Choroid plexus epithelial cell (primary cell): ENCODE data around the gene TRMO.

Source experiments
- DNase-seq: peaks from one replicate; pipeline ENCODE4 v3.0.0-alpha.2; 2010; ENCODE audit warnings: low read depth
- H3K4me3 ChIP-seq: 2 replicates; pipeline ENCODE4 v1.5.1; 2011; ENCODE audit warnings: low read depth, mild to moderate bottlenecking, control low read depth, low read length, moderate library complexity
- CTCF ChIP-seq: conservative IDR thresholded peaks from 2 replicates; pipeline ENCODE4 v1.5.1; 2011; ENCODE audit warnings: low read depth, mild to moderate bottlenecking, control low read depth, inconsistent platforms, low read length, moderate library complexity

The TRMO gene

GRCh38 chr9:97911970-97912369, 10.3 kb downstream of the TRMO start:
- no peak for TF ChIP-seq CTCF

GRCh38 chr9:97911528-97911927, 10.8 kb downstream of the TRMO start:
- no peak overlapping the region for H3K4me3 ChIP-seq
- no peak for TF ChIP-seq CTCF
- DNase-seq: no peak

More at GRCh38 chr9:97911970-97912369, 10.3 kb downstream of the TRMO start:
- no peak overlapping the region for H3K4me3 ChIP-seq
- no peak for DNase-seq

- H3K4me3 ChIP-seq: no peak overlapping the region
- DNase-seq: no peak
- no peak for TF ChIP-seq CTCF
Observed at GRCh38 chr9:97910357-97910756, 11.9 kb downstream of the TRMO start.

DNA sequence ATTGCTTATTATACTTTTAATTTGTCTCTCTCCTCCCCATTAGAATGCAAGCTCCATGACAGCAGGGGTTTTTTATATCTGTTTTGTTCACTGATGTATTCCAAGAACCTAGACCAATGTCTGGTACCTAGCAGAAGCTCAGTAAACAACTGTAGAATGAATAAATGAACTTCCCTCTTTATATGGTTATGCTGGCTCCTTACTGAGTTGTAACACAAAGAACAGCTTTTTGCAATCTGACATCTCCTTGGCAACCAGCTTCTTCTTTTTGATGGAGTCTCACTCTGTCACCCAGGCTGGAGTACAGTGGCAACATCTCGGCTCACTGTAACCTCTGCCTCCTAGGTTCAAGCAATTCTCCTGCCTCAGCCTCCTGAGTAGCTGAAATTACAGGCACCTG, 13.6 kb downstream of the TRMO start:
- no peak for TF ChIP-seq CTCF
- no peak for DNase-seq
- no peak overlapping the region for H3K4me3 ChIP-seq

DNA sequence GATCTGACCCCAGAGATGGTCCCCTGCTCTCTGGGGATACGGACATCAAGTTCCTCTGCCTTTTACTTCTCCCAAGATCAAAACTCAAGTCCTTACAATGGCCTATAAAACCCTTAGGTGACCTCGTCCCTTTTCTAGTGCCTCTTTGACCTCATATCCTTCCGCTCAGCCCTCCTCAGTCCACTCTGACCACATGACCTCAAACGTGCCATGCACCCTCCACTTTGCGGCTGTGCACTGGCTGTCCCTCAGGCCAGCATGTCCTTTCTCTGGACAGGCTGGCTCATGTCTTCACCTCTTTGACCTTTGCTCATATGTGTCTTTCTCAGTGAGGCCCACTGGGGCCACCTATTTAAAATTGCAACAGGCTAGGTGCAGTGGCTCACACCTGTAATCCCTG, 14.7 kb downstream of the TRMO start:
- TF ChIP-seq CTCF: no peak
- DNase-seq: no peak
- no peak overlapping the region for H3K4me3 ChIP-seq

DNA sequence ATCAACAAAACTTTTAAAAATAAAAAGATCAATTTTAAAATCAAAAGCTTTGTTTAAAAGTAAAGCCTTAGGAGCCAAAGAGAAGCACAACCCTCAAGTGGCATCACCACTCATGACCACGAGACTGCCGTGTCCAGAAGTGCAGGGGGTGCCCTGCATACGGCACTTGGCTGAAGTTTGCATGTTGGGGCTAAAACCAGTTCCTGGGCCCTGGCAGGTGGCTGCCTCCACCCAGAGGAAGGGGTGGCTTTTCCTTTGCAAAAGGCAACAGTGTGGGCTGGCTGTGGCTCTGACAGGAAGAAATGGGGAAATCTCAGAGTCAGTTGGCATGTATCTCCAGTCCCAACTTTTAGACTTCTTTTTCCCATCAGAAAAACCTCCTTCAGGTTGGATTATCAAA, 15.3 kb downstream of the TRMO start:
- no peak for DNase-seq
- H3K4me3 ChIP-seq: no peak overlapping the region

More for the DNA sequence above, 15.3 kb downstream of the TRMO start:
- no peak for TF ChIP-seq CTCF
